Lower leg skin (tissue), 4 donors: Measurements from ENCODE around the gene IER2. TPM values are rescaled to one million over a fixed set of nuclear protein-coding genes. Genes with fewer than 3 reads are reported as not detected.
A peak's percentile ranks its signal among the peaks of the same experiment; 100 is the strongest.

ENCODE experiments used
- DNase-seq, 2 donors: peaks; one replicate each; pipeline ENCODE4 v3.0.0-alpha.2; 2019; ENCODE audit warnings: low spot score in 2 of 2
- H3K4me3 ChIP-seq: fragments of 200-600 bp; sonication (generic); 2 replicates; pipeline ENCODE4 v1.5.1; 2017; ENCODE audit warnings: mild to moderate bottlenecking, low read depth; ENCODE audit not compliant: poor library complexity, severe bottlenecking
- CTCF ChIP-seq, 3 donors: fragments of 450-650 bp; IDR thresholded peaks; one replicate each; pipeline ENCODE4 v1.5.1; 2016; ENCODE audit warnings: antibody characterized with exemption in 3 of 3, mild to moderate bottlenecking in 3 of 3, moderate library complexity in 2 of 3
- POLR2A ChIP-seq, 2 donors: fragments of 450-650 bp; IDR thresholded peaks; one replicate each; pipeline ENCODE4 v1.6.1; 2016 to 2017; ENCODE audit warnings: antibody characterized with exemption in 2 of 2, mild to moderate bottlenecking in 1 of 2, moderate library complexity in 1 of 2
- WGBS, 2 donors: methylation state at CpG; one replicate each; pipeline ENCODE4 v1.1.5; 2018; 5-methylcytosine and 5-hydroxymethylcytosine counted together
- intact Hi-C: fragments of 100-400 bp; cut with DNase I; formaldehyde crosslinking; loops from one replicate; pipeline ENCODE4 v1.15.0; 2023; ENCODE audit warnings: low total_unique reads
- total RNA-seq, 4 donors: library from RNA; depleted of rRNA; stranded (reverse); fragments of >200 nt; gene quantifications; one replicate each; pipeline ENCODE4 v1.1.0, GENCODE V29; 2016

The IER2 gene
- total RNA-seq, 4 donors from 2014 or later, result 118 to 146 (median 130) TPM

- TF ChIP-seq POLR2A (IDR thresholded peaks at IDR 0.05), result no peak
- no peak for TF ChIP-seq CTCF (IDR thresholded peaks at IDR 0.05)
- intact Hi-C loops, result loop anchor here (10.0 kb wide), 1 partner anchor 704 kb away; no protein-coding TSS in a partner anchor
- WGBS, 2 donors, result 0 to 1% methylated on average over 31 to 33 of the region's 34 CpGs
- peak overlapping the region; percentile 76 for H3K4me3 ChIP-seq
- DNase-seq, result peak; percentile 43 to 90
Observed at GRCh38 chr19:13150931-13151604, 857 bp downstream of the IER2 start.

GRCh38 chr19:13151605-13152355 lies 1.6 kb downstream of the IER2 start:
- intact Hi-C loops, result loop anchor here (10.0 kb wide), 1 partner anchor 703 kb away; no protein-coding TSS in a partner anchor
- peak; percentile 97 to 100 for DNase-seq
- TF ChIP-seq CTCF (IDR thresholded peaks at IDR 0.05) (no peak), POLR2A (IDR thresholded peaks at IDR 0.05) (peak in 1 of 2 donors; percentile 86)
- 0 to 1% methylated on average over 38 to 69 of the region's 71 CpGs for WGBS, 2 donors
- peak overlapping the region; percentile 76 for H3K4me3 ChIP-seq

- peak overlapping the region; percentile 57 for H3K4me3 ChIP-seq
- intact Hi-C loops, result loop anchor here (10.0 kb wide), 1 partner anchor 702 kb away; no protein-coding TSS in a partner anchor
- no peak for DNase-seq
- 1% methylated on average over 25 of the region's 25 CpGs for WGBS, 2 donors
- TF ChIP-seq POLR2A (IDR thresholded peaks at IDR 0.05) (no peak), CTCF (IDR thresholded peaks at IDR 0.05) (no peak)
Observed at GRCh38 chr19:13152356-13152973, 2.3 kb downstream of the IER2 start.

- peak; percentile 95 to 100 for DNase-seq
- TF ChIP-seq CTCF (IDR thresholded peaks at IDR 0.05) (no peak), POLR2A (IDR thresholded peaks at IDR 0.05) (peak in 1 of 2 donors; percentile 99)
- 0% methylated on average over 36 to 48 of the region's 59 CpGs for WGBS, 2 donors
- intact Hi-C loops, result loop anchor here (10.0 kb wide), 1 partner anchor 702 kb away; no protein-coding TSS in a partner anchor
- peak overlapping the region; percentile 91 for H3K4me3 ChIP-seq
Observed at GRCh38 chr19:13152974-13153568, 2.9 kb downstream of the IER2 start.

GRCh38 chr19:13153569-13154240 lies 3.5 kb downstream of the IER2 start:
- TF ChIP-seq CTCF (IDR thresholded peaks at IDR 0.05) (no peak), POLR2A (IDR thresholded peaks at IDR 0.05) (no peak)
- no peak for DNase-seq
- intact Hi-C loops, result loop anchor here (10.0 kb wide), 1 partner anchor 701 kb away; no protein-coding TSS in a partner anchor
- peak overlapping the region; percentile 91 for H3K4me3 ChIP-seq
- WGBS, 2 donors, result 0 to 2% methylated on average over 30 to 36 of the region's 69 CpGs
